OCI-LY1 (cell line): ENCODE results near the gene RAD51B.

Experiments
- CTCF ChIP-seq: fragments of 200-600 bp; sonication (generic), shearing (Covaris generic); IDR thresholded peaks from 2 replicates; pipeline ENCODE4 v1.5.1; 2017; ENCODE audit warnings: mild to moderate bottlenecking, antibody characterized with exemption, low read length, moderate library complexity, mixed read lengths
- EZH2 ChIP-seq: fragments of 200-600 bp; sonication (generic), shearing (Covaris generic); IDR thresholded peaks from 2 replicates; pipeline ENCODE4 v1.8.0; 2017; ENCODE audit warnings: borderline replicate concordance, mixed run types, mild to moderate bottlenecking, antibody characterized with exemption, low read length, moderate library complexity, mixed read lengths

- TF ChIP-seq CTCF (no peak), EZH2 (no peak)
Observed at GRCh38 chr14:68284333-68284732, 464.8 kb downstream of the RAD51B start.
